HG02970 (cell line): Measurements from ENCODE around the gene STARD3.

Source experiments
- ATAC-seq: cut with Tn5 transposase; IDR thresholded peaks from one replicate; pipeline ENCODE4 v1.9.1; 2021; ENCODE audit warnings: mild to moderate bottlenecking, moderate library complexity, moderate number of reproducible peaks; ENCODE audit not compliant: unreplicated experiment, low FRiP score

The STARD3 gene

GRCh38 chr17:39603304-39604016, 33.5 kb upstream of the STARD3 start:
- no peak for ATAC-seq

GRCh38 chr17:39604911-39605491, 31.9 kb upstream of the STARD3 start:
- ATAC-seq, result no peak

DNA sequence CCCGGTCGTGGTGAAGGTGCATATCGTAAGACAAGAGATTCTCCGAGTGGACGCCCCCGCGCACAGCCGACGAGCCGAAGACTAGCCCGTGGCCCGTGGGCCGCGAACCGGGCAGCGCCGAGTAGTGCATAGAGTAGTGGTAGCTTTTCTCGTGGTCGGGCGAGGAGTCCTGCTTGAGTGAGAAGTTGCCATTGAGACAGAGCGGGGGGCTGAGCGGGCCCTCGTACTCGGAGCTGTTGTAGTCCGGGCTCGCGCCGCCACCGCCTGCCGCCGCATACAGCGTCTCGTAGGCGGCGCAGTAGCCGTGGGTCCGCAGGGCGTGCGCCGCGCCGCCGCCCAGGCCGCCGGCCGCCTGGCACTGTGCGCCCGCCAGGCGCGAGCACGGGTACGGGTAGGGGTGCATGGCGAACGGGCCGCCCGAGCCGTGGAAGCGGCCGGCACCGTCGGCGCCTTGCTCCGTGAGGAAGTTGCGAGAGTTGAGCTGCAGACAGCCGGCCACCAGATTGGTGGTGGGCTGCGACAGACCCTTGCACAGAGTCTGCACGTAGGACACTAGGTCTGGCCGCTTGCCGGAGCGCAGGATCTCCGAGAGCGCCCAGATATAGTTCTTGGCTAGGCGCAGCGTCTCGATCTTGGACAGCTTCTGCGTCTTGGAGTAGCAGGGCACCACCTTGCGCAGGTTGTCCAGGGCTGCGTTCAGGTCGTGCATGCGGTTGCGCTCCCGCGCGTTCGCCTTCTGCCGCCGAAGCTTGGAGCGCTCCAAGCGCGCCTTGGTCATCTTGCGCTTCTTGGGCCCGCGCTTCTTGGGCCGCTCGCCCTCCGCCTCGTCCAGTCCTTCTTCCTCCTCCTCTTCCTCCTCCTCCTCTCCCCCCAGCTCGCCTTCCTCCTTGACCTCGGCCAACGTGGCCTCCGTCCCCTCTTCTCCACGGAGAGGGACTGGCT, 31.2 kb upstream of the STARD3 start:
- ATAC-seq, result no peak

GRCh38 chr17:39606434-39607056, 30.4 kb upstream of the STARD3 start:
- no peak for ATAC-seq

- no peak for ATAC-seq
Measured at GRCh38 chr17:39607057-39607850, 29.7 kb upstream of the STARD3 start.

DNA sequence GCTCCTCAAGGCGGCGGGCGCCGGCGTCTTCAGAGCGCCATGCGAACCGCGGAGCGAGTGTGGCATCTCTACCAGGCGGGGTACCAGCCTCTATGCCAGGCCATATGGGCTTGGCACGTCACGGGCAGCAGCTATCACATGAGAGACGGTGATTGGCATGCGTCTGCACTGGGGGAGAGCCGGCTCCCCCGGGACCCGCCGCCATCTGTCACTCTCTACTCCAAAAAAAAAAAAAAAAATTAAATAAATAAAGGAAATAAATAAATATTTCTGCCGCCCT, 29.2 kb upstream of the STARD3 start, which contains the start of gene NEUROD2:
TSS of gene NEUROD2 (minus strand) at position 70 of the 280 bp plus-strand sequence. CDS start 1,321 bp downstream, outside the sequence.
- no peak for ATAC-seq

- ATAC-seq, result no peak
Measured at GRCh38 chr17:39608142-39608981, 28.6 kb upstream of the STARD3 start.

GRCh38 chr17:39609416-39610025, 27.4 kb upstream of the STARD3 start:
- ATAC-seq, result no peak

DNA sequence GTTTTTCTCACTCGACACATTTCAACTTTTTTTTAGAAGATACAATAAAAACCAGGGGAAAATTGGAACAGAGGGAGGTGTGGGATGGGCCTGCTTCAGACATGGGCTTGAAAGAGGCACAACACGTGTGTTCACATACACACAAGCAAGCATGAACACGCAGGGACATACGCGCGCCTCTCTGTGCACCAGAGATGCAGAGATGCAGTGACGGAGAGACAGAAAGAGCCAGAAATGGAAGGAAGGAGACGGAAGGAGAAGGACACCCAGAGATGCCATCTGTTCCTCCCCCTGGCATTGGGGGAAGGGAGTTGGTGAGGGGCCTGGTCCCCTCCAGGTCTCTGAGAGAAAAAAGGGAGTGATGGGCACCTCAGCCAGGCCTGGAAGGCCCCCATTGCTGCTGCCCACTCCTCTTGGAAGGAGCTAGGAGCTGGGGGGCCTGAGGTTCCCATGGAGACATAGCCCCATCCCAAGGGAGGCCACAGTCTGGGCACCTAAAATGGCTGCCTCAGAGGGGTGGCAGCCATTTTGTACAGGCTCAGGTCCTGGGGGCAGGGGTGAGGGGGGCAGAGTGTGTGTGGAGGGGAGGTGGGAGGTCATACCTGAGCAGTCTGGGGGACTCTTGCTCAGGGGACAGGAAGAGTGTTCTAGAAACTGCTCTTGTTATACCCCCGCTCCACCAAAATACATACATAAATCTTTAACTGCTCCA, 25.4 kb upstream of the STARD3 start:
- no peak for ATAC-seq

DNA sequence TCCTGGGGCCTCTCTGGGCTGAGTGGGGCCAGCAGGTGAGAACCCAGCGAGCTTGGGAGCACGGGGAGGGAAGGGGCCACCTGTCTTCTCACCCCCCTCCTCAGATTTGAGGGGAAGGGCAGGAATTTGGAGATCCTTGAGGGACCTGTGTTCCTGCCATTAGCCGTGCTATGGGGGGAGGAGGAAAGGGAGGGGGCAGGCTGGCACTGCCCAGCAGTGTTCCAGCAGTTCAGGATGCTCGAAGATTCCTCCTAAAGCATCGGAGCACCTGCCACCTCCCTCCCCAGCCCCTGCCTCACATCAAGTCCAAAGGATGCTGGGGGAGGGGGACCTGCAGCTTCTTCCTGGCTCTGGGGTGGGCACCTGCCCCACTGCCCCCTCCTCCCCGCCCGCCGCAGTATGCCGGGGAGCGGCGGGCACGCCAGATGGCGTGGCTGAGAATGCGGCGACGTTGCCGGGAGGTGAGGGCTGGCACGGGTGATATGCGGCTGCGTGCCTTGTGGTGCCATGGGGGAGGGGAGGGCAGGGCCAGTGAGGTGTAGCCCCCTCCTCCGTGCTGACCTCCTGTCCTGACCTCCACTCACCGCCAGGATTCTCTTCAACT, 24.6 kb upstream of the STARD3 start:
- no peak for ATAC-seq

DNA sequence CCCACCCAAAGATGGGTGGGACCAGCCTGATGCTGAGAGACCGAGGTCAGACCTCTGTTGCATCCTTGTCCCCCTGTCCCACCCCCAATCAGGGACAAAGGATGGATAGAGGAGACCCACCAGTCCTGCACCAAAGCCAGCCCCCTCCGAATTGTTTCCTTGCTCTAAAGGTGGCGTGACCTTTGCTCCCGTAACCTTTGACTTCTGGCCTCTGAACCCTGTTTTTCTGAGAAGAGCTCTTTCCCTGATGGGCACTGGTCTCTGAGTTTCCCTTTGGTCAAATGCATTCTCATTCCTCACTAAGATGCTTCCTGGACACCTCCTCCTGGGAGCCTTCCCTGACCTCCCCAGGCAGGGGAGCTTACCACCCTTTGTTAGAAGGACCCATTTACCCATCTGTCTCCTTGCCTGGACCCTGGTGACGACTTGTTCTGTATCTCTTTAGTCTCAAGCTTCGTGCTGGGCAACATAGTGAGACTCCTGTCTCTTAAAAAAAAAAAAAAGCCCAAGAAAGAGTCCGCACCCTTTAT, 23.9 kb upstream of the STARD3 start:
- ATAC-seq, result no peak

DNA sequence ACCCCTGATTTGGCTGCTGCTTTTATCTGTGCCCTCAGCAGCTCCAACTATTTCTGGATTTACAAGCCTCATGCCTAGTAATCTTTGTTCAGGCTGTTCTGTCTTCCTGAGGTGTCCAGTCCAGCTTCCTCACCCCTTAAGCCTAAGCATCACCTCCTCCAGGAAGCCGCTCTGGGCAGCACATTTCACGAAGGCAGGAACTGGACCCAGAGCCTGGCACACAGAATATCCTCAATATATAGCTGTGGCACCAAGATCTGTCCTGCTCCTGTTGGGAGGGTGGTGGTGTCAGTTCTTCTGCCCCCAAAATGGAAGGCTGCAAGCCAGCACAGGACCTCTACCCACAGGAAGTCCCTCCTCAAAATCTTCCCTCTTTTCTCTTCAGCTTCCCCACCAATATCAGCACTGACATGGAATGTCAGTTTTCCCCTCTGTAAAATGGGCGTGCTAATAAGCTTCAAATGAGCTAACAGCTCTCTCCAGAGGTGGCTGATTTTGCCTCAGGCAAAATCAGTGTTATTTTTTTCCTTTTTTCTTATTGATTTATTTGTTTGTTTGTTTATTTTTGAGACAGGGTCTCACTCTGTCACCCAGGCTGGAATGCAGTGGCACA, 22.3 kb upstream of the STARD3 start:
- ATAC-seq, result no peak

DNA sequence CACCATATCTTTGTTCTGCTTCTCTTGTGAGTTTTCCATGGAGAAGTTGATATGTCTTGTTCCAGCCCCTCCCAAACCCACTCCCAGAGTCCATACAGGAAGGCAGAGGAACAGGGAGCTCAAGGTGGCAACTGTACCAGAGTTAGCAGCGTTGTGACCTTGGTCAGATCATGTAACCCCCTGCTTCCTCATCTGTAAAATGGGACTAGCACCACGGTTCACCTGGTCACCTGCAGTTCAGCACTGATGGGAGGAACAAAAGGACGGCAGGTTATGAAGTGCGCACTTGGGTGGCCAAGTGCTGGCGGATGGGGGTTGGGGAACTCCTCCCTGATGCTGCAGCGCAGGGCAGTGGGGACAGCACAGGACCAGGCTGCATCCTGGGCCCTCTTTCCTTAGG, 21.5 kb upstream of the STARD3 start:
- no peak for ATAC-seq

GRCh38 chr17:39617100-39617445, 19.9 kb upstream of the STARD3 start:
- ATAC-seq, result no peak

DNA sequence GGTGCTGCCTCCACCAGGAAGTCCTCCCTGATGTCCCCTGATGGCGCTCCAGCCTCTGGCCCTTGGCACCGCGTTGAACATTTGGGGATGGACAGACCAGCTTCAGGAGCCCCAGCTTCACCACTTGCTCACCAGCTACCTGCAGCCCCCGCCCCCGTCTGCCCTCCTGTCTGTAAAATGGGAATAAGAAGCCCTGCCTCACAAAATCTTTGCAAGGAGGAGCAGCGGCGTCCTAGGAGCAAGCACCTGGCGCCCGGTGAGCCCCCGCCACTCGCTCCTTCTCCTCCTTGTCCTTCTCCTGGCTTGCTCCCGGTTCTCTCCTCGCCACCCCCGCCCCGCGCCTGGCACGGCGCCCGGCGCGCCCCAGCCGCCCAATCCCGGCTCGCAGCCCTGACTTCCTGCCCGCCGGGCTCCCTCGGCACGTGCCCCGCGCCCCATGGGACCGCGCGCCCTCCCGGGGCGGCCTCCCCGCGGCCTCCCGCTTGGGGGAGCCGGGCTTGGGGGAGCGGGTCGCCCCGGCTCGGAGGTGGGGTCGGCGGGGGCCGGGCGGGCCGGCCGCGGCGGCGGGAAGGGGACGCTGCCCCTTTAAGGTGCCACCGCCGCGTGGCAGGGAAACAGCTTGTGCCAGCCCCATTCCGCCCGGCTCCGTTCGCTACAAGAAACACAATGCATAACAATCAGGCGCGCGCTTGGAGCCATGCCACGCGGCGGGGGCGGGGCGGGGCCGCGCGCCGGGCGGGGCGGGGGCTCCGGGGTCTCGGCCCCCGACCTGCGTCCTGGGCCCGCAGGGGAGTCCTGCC, 19.3 kb upstream of the STARD3 start:
- no peak for ATAC-seq

- ATAC-seq, result no peak
Measured at GRCh38 chr17:39618246-39618913, 18.6 kb upstream of the STARD3 start.
